Stimulated activated naive CD8-positive, alpha-beta T cell treated with anti-CD3 and anti-CD28 coated beads, Interleukin-15, Interleukin-2, amounts not matched to agents 100 U/mL and 50 U/mL, for 24 hours (primary cell): Measurements from ENCODE around the gene ANKRD23.

Source experiments
- ATAC-seq: fragments of 150-1000 bp; cut with Tn5 transposase; one replicate; pipeline ENCODE4 v1.10.0; 2021
- DNase-seq: peaks from one replicate; pipeline ENCODE4 v3.0.0; 2021

The ANKRD23 gene

GRCh38 chr2:96877042-96877451, 33.2 kb upstream of the ANKRD23 start:
- no peak for ATAC-seq
- DNase-seq: no peak

DNA sequence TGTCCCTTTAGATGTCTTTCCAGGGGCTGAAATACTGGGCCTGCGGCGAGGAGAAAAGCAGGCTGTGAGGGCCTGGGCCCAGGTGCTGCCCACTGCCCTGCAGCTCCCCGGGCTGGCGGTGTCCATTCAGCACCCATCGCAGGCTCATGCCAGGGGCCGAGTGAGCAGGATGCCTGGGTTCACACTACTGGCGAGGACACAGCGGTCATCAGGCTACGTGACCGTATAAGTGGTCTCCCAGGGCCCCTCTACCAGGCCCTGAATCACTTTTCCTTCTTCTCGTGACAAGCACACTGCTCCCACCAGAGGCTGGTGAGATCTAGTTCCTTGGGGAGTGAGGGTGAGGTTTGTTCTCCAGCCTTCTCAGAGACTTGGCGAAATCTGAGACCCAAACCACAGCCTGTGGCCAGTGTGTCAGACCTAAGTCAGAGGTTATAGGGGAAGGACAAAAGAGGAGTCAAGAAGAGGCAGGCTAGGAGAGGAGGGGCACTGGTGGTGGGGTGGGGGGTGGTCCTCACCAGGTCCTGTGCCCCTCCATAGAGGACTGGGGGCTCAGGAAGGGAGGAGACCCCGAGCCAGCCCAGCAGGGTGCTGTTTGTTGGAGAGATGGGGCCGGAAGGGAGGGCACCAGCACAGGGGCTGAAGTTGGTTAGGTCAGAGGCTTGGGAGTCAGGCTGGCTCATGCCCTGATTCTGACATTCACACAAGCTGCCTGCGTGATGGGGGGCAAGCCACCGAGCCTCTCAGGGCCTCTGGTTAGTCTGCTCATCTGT, 32.6 kb upstream of the ANKRD23 start:
- no peak for DNase-seq
- ATAC-seq: no peak

GRCh38 chr2:96875498-96876268, 31.9 kb upstream of the ANKRD23 start:
- DNase-seq: no peak
- no peak for ATAC-seq

DNA sequence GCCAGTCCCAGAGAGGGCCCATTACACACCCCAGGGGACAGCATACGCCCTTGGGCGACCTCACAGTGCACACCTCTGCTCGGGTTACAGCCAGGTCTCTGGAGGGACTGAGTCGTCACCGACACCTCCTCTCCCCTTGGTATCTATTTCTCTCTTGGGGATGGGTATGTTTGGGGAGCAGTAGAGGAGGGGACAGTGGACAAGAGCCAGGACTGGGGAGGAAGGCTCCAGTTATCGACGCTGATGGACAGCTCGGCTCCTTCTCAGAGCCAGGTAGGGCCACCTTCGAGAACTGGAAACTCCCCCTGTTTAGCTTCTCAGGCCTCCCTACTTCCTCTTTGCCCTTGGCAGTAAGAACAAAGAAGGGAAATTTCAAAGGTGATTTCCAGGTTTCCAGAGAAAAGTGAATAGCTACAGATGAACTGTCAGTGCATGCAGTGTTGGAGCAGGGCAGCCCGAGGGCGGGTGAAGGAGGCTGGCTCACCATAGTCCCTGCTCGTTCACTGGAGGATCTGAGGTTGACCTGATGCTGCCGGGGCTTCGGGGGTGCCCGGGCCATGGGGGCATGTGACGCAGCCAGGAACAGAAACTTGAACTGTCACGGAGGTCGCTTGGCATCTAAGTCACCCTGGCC, 30.5 kb upstream of the ANKRD23 start:
- ATAC-seq (peak; percentile 66), DNase-seq (peak; percentile 47)

GRCh38 chr2:96873651-96874096, 29.9 kb upstream of the ANKRD23 start:
- ATAC-seq (no peak), DNase-seq (no peak)

GRCh38 chr2:96872591-96873349, 28.9 kb upstream of the ANKRD23 start:
- ATAC-seq (no peak), DNase-seq (no peak)

- DNase-seq (peak; percentile 59), ATAC-seq (peak; percentile 32)
Measured at GRCh38 chr2:96870626-96871255, 26.9 kb upstream of the ANKRD23 start.

DNA sequence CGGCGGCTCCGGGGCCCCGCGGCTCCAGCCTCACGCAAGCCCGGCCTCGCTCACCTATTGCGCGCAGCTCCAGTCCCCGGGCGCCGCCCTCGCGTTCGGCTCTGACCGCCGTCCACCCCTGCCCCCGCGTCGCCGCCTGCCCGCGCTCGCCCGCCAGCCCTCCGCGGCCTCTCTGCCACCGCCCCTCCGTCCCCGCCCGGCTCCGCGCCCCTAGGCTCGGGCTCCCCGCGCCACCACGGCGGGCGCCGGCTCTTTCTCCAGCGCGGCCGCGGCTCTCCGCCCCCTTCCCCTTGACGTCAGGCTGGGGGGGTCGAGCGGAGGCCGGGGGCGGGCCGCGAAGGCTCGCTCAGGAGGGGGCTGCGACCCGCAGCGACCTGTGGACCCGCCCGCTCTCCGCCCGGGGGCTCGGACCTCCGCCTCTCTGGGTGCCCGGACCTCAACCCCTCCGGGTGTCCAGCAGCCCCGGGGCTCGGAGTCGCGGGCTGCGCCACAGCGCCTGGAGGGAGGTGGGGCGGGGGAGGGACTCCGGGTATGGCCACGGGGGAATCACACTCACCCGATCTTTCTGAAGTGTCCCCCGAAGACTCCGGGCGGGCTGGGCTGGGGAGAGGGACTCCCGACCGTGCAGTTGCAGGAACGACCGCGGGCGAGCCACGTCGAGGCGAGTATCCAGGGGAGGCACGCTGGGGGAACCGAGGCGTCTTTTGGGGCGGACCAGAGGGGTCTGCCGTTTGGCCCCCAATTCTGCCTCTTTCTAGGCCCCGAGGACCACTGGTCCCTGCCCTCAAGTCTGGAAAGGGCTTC, 26.2 kb upstream of the ANKRD23 start, which contains the start of gene SEMA4C:
SEMA4C (minus strand) TSS at position 259 of the 804 bp plus-strand sequence. CDS start 2,194 bp downstream, outside the sequence.
- DNase-seq (peak; percentile 58), ATAC-seq (no peak)

DNA sequence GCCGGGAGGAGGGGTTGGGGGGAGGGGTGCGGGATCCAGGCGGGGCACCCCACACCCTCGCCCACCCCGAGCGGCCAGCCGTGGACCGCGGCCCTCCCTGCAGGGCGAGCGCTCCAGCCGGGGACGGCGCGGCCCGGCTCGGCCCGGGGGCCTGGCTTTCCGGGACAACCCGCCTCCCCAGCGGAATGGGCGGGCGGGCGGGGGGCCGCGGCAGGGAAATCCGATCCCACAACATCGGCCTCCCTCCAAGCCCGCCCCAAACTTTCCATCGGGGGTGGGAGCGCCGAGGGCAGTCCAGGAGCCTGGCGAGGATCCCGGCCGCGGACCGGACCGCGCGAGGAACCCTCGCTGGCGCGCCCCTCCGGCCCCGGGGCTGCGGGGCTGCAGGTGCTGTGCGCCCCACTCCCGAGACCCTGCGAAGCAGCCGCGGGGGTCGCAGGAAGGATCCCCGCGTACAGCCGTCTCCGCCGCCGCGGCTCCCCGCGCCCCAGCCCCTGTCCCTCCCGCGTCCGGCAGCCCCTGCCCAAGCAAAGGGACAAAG, 25.5 kb upstream of the ANKRD23 start:
- peak; percentile 32 for DNase-seq
- no peak for ATAC-seq

- ATAC-seq (peak; percentile 41), DNase-seq (peak; percentile 76)
Measured at GRCh38 chr2:96868555-96869280, 24.9 kb upstream of the ANKRD23 start.

GRCh38 chr2:96867756-96868554, 24.1 kb upstream of the ANKRD23 start:
- DNase-seq (no peak), ATAC-seq (peak; percentile 28)

- ATAC-seq (no peak), DNase-seq (no peak)
Measured at GRCh38 chr2:96866986-96867755, 23.4 kb upstream of the ANKRD23 start.

GRCh38 chr2:96866586-96866985, 22.8 kb upstream of the ANKRD23 start:
- ATAC-seq (no peak), DNase-seq (no peak)

DNA sequence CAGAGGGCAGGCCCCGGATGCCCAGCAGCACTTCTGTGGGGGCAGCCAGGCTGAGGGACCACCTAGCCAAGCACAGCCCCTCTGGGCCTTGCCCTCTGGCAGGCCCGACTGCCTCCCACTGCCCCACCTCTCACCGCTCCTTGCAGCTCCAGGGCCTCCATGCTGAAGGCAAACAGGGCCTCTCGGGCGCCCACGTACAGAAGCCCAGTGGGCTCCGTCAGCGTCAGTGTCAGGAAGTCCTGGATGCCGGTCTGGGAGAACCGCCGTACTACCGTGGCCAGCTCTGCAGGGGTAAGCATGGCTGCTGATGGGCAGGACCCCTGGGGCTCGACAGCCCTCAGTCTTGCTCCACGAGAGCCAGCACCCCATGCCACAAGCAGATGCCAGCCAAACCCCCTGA, 22.3 kb upstream of the ANKRD23 start:
- ATAC-seq: no peak
- DNase-seq: no peak

DNA sequence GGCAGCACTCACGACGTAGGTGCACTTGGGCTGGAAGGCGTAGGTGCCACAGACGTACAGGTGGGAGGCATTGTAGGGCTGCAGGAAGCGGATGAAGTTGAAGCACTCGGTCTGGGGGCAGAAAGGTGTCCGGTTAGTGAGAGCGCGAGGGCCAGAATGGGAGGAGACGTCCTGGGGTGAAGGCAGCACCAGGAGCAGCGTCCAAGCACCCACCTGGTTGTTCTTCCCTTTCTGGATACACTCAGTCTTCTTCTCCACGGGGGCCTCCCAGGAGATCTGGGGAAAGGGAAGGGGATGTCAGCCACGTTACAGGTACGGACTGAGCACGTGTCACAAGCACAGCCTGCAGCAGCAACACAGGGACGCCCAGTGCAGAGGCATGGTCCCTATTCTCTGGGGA, 21.8 kb upstream of the ANKRD23 start:
- ATAC-seq (no peak), DNase-seq (no peak)

DNA sequence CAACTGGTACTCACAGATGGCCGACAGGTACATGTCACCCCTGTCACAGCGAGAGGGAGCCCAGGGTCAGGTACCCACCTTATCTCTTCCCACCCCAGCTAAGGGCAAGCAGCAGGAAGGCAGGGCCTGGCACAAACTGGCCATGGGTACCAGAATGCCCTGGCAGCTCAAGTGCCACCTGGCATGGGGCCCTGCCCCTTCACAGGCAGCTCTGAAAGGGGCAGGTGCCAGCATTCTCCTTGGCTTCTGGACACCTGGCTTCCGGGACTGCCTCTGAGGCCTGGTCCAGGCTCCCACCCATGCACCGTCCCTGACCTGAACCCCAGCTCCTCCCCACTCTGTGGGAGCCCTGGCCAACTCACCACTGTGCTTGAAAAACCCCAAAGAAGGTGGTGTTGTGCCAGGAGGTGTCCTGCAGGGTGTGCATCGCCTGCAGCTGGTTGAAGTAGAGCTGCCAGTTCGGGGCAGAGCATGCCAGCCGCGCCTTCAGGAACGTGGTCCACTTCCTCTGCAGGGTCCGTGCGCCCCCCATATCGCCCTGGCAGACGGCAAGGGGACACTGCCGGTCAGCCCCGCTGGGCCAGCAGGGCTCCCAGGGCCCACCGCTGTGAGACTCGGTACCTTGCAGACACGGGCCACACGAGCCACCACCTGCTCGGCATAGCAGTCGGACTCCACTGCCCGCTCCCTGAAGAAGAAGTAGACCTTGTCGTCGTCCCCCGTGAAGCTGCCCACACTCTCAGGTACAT, 20.7 kb upstream of the ANKRD23 start:
- ATAC-seq (no peak), DNase-seq (no peak)
